Measurements from ENCODE around the gene C6.
"Not testable (repeated sequence)": the region's sequence is repeated elsewhere in the genome, so short reads cannot be mapped to it uniquely, and the experiment has no call there.

Gene C6

DNA sequence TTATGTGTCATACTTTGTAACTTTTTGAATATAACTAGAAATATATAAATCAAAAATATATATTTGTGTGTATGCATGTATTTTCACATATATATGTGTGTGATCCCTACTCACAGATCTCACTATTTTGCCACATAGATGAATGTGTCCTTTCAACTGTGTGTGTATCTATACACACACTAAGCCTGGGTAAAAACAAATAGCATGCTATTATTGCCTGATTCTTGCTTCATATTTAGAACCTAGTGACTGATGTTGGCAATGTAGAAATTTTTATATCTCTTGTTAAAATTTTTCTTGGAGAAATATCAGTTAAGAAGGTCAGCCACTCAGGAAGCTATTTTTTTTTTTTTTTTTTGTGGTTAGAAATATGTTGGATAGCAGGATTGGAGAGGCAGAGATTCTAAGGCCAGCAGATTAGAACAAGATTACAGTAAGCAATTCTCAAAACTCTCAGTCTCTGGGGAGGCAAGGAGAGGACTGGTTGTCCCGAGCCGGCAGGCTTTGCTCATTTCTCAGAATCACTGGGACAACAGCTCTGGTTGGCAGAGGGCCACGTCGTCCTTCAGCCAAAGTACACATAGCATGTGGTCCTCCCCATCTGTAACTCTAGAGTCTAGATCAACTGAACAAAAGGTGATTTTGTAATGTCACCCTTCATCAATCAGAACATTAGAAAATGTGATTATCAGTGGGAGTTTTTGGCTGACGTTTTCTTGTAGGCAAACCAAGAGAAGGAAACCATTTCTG, 19.7 kb downstream of the C6 start:
- H3K36me3 ChIP-seq (ENCODE audit: insufficient read depth, low read length) = no peaks in the 10 kb centered on the region
- H3K27me3 ChIP-seq (ENCODE audit: insufficient read depth, low read length) = no peaks in the 10 kb centered on the region
- H2AFZ ChIP-seq (ENCODE audit: low read depth, low read length) = no peak overlapping the region
- no peaks in the 10 kb centered on the region for H3K9me3 ChIP-seq (ENCODE audit: low read length)
- no peaks in the 10 kb centered on the region for H3K4me1 ChIP-seq (ENCODE audit: insufficient read depth, low read length)
- H3K4me3 ChIP-seq (ENCODE audit: low read length) = no peak overlapping the region

DNA sequence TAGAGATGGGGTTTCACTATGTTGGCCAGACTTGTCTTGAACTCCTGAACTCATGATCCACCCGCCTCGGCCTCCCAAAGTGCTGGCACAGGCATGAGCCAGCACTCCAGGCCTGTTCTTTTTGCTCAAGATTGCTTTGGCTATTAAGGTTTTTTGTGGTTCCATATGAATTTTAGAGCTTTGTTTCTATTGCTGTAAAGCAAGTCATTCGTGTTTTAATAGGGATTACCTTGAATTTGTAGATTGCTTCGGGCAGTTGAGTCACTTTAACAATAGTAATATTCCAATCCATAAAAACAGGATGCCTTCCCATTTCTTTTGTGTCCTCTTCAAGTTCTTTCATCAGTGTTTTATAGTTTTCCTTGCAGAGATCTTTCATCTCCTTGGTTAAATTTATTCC, 22.1 kb downstream of the C6 start:
- no peaks in the 10 kb centered on the region for H3K27me3 ChIP-seq (ENCODE audit: insufficient read depth, low read length)
- H2AFZ ChIP-seq (ENCODE audit: low read depth, low read length) = no peak overlapping the region
- no peaks in the 10 kb centered on the region for H3K4me1 ChIP-seq (ENCODE audit: insufficient read depth, low read length)
- no peaks in the 10 kb centered on the region for H3K36me3 ChIP-seq (ENCODE audit: insufficient read depth, low read length)
- no peak overlapping the region for H3K4me3 ChIP-seq (ENCODE audit: low read length)
- H3K9me3 ChIP-seq (ENCODE audit: low read length) = no peaks in the 10 kb centered on the region

DNA sequence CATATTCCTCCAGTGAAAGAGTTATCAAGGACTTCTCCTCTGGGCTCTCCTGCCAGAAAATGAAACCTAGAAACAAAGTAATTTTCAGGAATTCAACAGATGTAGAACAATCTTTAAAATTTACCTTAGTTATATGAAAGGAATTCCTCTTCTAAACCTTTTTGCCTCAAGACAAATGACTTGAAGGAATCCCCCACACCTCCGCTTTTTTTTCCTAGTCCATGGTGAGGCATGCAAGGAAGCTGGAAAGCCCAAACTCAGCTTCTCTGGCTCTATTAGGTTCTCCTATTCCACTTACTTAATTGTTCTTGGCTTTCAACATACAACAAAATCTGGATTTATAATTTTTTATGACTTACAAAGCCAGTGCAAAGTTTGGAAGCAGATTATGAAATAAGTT, 27.2 kb downstream of the C6 start:
- Histone ChIP-seq H3K9me3 (ENCODE audit: low read length) (no peaks in the 10 kb centered on the region), H3K4me3 (ENCODE audit: low read length) (no peak overlapping the region), H2AFZ (ENCODE audit: low read depth, low read length) (no peak overlapping the region), H3K27me3 (ENCODE audit: insufficient read depth, low read length) (no peaks in the 10 kb centered on the region), H3K36me3 (ENCODE audit: insufficient read depth, low read length) (no peaks in the 10 kb centered on the region), H3K4me1 (ENCODE audit: insufficient read depth, low read length) (no peaks in the 10 kb centered on the region)

- not testable (repeated sequence) for H3K4me1 ChIP-seq (ENCODE audit: insufficient read depth, low read length); H3K27me3 ChIP-seq (ENCODE audit: insufficient read depth, low read length); H3K9me3 ChIP-seq (ENCODE audit: low read length); H2AFZ ChIP-seq (ENCODE audit: low read depth, low read length); H3K4me3 ChIP-seq (ENCODE audit: low read length); H3K36me3 ChIP-seq (ENCODE audit: insufficient read depth, low read length)
These were observed 30.0 kb downstream of the C6 start for GRCh38 chr5:41183331-41183730.

GRCh38 chr5:41182666-41183065, 30.7 kb downstream of the C6 start:
- Histone ChIP-seq H3K4me1 (ENCODE audit: insufficient read depth, low read length) (no peaks in the 10 kb centered on the region), H3K36me3 (ENCODE audit: insufficient read depth, low read length) (no peaks in the 10 kb centered on the region), H2AFZ (ENCODE audit: low read depth, low read length) (no peak overlapping the region), H3K9me3 (ENCODE audit: low read length) (no peaks in the 10 kb centered on the region), H3K4me3 (ENCODE audit: low read length) (no peak overlapping the region), H3K27me3 (ENCODE audit: insufficient read depth, low read length) (no peaks in the 10 kb centered on the region)

DNA sequence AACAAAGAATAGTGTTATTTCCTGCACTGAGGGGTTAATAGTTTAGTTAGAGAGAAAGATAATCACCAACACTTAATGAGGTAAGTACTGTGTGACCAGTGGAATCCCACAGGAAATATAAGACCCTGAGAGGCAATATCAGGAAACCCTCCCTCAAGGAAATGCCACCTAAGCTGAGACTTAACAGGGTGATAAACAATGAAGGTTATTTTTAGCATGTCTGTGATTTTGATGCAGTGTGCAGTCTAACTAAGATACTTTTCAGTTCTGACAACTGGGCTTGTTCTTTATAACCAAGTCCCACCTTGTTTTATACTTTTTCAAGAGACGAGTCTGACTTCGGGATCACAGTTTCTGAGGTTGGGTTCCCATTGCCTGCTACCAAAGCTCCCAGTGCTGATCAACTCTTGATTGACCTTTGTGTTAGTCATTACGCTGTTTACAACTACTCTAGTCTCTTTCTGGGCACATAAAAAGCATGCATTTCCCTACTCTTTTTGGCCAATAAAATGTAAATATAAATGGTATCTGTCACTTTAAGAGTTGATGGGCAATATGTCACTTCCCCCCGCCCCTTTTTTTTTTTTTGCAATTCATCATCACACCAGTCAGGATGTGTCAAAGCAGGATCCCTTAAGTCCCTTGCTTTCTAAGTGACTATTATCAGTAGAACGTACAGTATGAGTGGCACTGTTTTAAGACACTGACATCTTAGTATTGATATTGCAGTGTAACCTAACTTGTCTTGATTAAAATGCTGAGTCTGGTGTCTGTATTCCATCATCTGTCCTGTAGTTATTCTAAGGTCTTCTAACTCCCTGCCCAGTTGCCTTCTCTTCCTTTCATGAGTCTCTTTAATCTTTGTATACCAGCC, 31.4 kb downstream of the C6 start:
- no peaks in the 10 kb centered on the region for H3K4me1 ChIP-seq (ENCODE audit: insufficient read depth, low read length)
- no peaks in the 10 kb centered on the region for H3K9me3 ChIP-seq (ENCODE audit: low read length)
- H3K4me3 ChIP-seq (ENCODE audit: low read length) = no peak overlapping the region
- H3K27me3 ChIP-seq (ENCODE audit: insufficient read depth, low read length) = no peaks in the 10 kb centered on the region
- H3K36me3 ChIP-seq (ENCODE audit: insufficient read depth, low read length) = no peaks in the 10 kb centered on the region
- H2AFZ ChIP-seq (ENCODE audit: low read depth, low read length) = no peak overlapping the region

DNA sequence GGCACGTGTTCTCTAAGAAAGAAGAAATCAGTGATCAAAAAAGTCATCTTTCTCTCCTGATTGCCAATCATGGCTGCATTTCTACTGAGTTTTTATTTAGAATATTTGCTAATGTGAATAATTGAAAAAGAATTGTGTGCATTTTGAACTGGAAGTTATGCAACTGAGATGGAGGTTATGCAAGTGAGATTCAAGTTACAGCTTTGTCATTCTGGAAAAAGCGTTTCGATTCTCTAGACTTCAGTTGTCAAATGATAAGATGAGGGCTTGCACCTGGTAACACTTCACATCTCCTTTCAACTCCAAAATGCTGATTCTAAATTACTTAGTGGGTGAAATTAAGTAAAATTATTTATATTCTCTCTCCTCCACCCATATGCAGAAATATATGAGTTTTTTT, 36.4 kb downstream of the C6 start:
- Histone ChIP-seq H3K4me1 (ENCODE audit: insufficient read depth, low read length) (no peaks in the 10 kb centered on the region), H3K36me3 (ENCODE audit: insufficient read depth, low read length) (no peaks in the 10 kb centered on the region), H3K9me3 (ENCODE audit: low read length) (no peaks in the 10 kb centered on the region), H3K27me3 (ENCODE audit: insufficient read depth, low read length) (no peaks in the 10 kb centered on the region), H2AFZ (ENCODE audit: low read depth, low read length) (no peak overlapping the region), H3K4me3 (ENCODE audit: low read length) (no peak overlapping the region)

DNA sequence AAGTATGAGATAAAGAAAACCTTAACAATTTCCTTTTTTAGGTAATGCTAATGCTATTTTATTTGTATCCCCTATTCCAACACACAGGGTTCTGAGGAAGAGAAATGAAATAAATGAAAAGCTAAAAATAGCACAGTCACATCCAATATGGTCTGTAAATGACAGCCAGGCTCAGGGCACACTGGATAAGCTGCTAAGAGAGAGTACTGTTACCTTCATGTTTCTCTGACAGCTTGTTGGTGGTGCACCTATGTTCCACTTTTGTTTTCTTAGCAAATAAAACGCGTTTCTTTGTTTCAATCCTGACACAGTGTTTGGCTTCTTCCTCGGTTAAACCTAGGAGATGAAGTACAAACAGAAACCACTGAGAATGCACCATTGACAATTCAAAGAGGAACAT, 41.3 kb downstream of the C6 start:
- H3K27me3 ChIP-seq (ENCODE audit: insufficient read depth, low read length) = no peaks in the 10 kb centered on the region
- H3K4me1 ChIP-seq (ENCODE audit: insufficient read depth, low read length) = no peaks in the 10 kb centered on the region
- no peak overlapping the region for H3K4me3 ChIP-seq (ENCODE audit: low read length)
- H3K9me3 ChIP-seq (ENCODE audit: low read length) = no peaks in the 10 kb centered on the region
- no peaks in the 10 kb centered on the region for H3K36me3 ChIP-seq (ENCODE audit: insufficient read depth, low read length)
- no peak overlapping the region for H2AFZ ChIP-seq (ENCODE audit: low read depth, low read length)

GRCh38 chr5:41161271-41161670, 52.1 kb downstream of the C6 start:
- Histone ChIP-seq H3K9me3 (ENCODE audit: low read length) (no peaks in the 10 kb centered on the region), H3K36me3 (ENCODE audit: insufficient read depth, low read length) (no peaks in the 10 kb centered on the region), H3K27me3 (ENCODE audit: insufficient read depth, low read length) (no peaks in the 10 kb centered on the region), H3K4me3 (ENCODE audit: low read length) (no peak overlapping the region), H2AFZ (ENCODE audit: low read depth, low read length) (no peak overlapping the region), H3K4me1 (ENCODE audit: insufficient read depth, low read length) (no peaks in the 10 kb centered on the region)

- no peaks in the 10 kb centered on the region for H3K36me3 ChIP-seq (ENCODE audit: insufficient read depth, low read length)
- H3K4me1 ChIP-seq (ENCODE audit: insufficient read depth, low read length) = no peaks in the 10 kb centered on the region
- H3K9me3 ChIP-seq (ENCODE audit: low read length) = no peaks in the 10 kb centered on the region
- no peak overlapping the region for H3K4me3 ChIP-seq (ENCODE audit: low read length)
- no peaks in the 10 kb centered on the region for H3K27me3 ChIP-seq (ENCODE audit: insufficient read depth, low read length)
- no peak overlapping the region for H2AFZ ChIP-seq (ENCODE audit: low read depth, low read length)
These were observed 55.9 kb downstream of the C6 start for GRCh38 chr5:41157272-41157894.

DNA sequence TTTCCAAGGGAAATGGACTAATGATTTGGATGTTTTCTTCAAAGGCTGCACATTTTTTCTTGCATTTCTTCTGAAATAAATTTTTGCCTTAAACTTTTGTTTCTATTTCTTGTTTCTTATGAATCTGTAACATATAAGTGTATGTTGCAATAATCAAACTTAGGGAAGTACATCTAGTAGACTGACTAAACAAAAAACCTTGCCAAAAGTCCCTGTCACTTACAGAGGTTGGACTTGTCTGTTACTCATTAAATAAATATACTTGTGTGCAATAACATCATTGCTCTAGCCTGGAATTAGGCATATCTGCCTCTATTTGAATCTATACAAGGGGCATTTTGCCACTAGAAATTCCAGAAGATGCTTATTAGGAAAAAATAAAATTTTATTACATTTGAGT, 56.6 kb downstream of the C6 start:
- Histone ChIP-seq H3K27me3 (ENCODE audit: insufficient read depth, low read length) (no peaks in the 10 kb centered on the region), H3K4me1 (ENCODE audit: insufficient read depth, low read length) (no peaks in the 10 kb centered on the region), H3K9me3 (ENCODE audit: low read length) (no peaks in the 10 kb centered on the region), H3K4me3 (ENCODE audit: low read length) (no peak overlapping the region), H3K36me3 (ENCODE audit: insufficient read depth, low read length) (no peaks in the 10 kb centered on the region), H2AFZ (ENCODE audit: low read depth, low read length) (no peak overlapping the region)

DNA sequence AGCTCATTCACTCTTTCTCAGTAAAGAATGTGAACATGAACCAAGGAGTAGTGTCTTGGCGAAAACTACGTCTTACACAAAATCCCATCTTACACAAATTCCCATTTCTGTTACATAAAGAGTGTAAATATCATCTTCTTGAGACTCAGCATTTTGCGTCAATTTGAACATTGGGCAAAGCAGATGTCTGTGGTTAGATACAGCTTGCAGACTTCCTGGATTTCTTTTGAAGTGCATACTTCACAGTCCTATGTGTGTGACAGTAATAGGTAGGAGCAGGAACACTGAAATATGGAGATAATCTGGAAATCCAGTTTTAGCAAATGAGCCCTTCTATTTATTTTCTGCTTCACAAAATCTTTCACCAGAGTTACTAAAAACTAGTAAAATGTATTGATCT, 58.8 kb downstream of the C6 start:
- Histone ChIP-seq H2AFZ (ENCODE audit: low read depth, low read length) (no peak overlapping the region), H3K4me3 (ENCODE audit: low read length) (no peak overlapping the region), H3K36me3 (ENCODE audit: insufficient read depth, low read length) (no peaks in the 10 kb centered on the region), H3K27me3 (ENCODE audit: insufficient read depth, low read length) (no peaks in the 10 kb centered on the region), H3K4me1 (ENCODE audit: insufficient read depth, low read length) (no peaks in the 10 kb centered on the region), H3K9me3 (ENCODE audit: low read length) (no peaks in the 10 kb centered on the region)

DNA sequence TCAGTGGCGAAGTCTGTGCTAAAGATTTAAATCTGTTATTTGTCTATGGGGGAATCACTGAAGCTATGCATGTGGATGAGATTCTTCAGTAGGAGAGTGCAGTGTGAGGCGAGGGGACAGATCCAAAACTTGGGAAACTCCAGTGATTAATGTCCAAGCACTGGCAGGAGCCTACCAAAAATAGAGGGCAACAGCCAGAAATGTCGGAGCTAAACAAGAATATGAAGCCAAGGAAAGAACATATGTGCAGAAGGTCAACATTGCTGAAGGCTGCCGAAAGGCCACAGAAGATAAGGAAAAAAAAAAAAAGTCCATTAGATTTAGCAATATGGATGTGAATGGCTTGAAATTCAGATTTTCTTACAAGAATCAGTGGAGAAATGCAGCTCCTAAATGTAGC, 61.8 kb downstream of the C6 start:
- H3K9me3 ChIP-seq (ENCODE audit: low read length) = no peaks in the 10 kb centered on the region
- no peaks in the 10 kb centered on the region for H3K4me1 ChIP-seq (ENCODE audit: insufficient read depth, low read length)
- H2AFZ ChIP-seq (ENCODE audit: low read depth, low read length) = no peak overlapping the region
- H3K27me3 ChIP-seq (ENCODE audit: insufficient read depth, low read length) = no peaks in the 10 kb centered on the region
- no peaks in the 10 kb centered on the region for H3K36me3 ChIP-seq (ENCODE audit: insufficient read depth, low read length)
- no peak overlapping the region for H3K4me3 ChIP-seq (ENCODE audit: low read length)

All from neuron (in vitro differentiated cells).